ENCODE results near the gene SPINK8. TPM values are rescaled to one million over a fixed set of nuclear protein-coding genes. Genes with fewer than 3 reads are reported as not detected.
"Not testable (repeated sequence)": the region's sequence is repeated elsewhere in the genome, so short reads cannot be mapped to it uniquely, and the experiment has no call there.

Gene SPINK8
- total RNA-seq, 6 donors from 2014 or later = not detected

GRCh38 chr3:48274452-48274851, 59.0 kb downstream of the SPINK8 start:
- peaks cover 0 to 4% (median 0%) of the 10 kb centered on the region in 4 donors for H3K4me1 ChIP-seq
- H3K4me3 ChIP-seq = no peak overlapping the region
- 95 to 97% methylated on average over 10 of the region's 10 CpGs for WGBS, 2 donors
- DNase-seq (peak in 1 of 2 donors; percentile 30), ATAC-seq (ENCODE audit: low FRiP score in 2 of 2) (no peak)
- no peaks in the 10 kb centered on the region for H3K9me3 ChIP-seq
- H3K27me3 ChIP-seq = no peaks in the 10 kb centered on the region
- no peak overlapping the region for H3K27ac ChIP-seq
- H3K36me3 ChIP-seq = peaks cover 0 to 5% (median 1%) of the 10 kb centered on the region in 4 donors
- no peak for TF ChIP-seq CTCF (IDR thresholded peaks at IDR 0.05)
- TF ChIP-seq EP300 (IDR thresholded peaks at IDR 0.05) = no peak
- TF ChIP-seq POLR2AphosphoS5 (IDR thresholded peaks at IDR 0.05) = no peak
- no peak for TF ChIP-seq POLR2A (IDR thresholded peaks at IDR 0.05)

GRCh38 chr3:48273594-48274211, 59.8 kb downstream of the SPINK8 start:
- WGBS, 2 donors = 7 to 15% methylated on average over 7 to 9 of the region's 9 CpGs
- Histone ChIP-seq H3K27me3 (no peaks in the 10 kb centered on the region), H3K9me3 (no peaks in the 10 kb centered on the region), H3K4me3 (no peak overlapping the region), H3K27ac (no peak overlapping the region), H3K4me1 (peaks cover 0 to 4% (median under 1%) of the 10 kb centered on the region in 4 donors), H3K36me3 (peaks cover 0 to 12% (median 5%) of the 10 kb centered on the region in 4 donors)
- DNase-seq (peak in 1 of 2 donors; percentile 55), ATAC-seq (ENCODE audit: low FRiP score in 2 of 2) (peak; percentile 74 to 77)
- TF ChIP-seq CTCF (IDR thresholded peaks at IDR 0.05) = peak; percentile 65 to 84 (median 76)
- TF ChIP-seq POLR2AphosphoS5 (IDR thresholded peaks at IDR 0.05) = no peak

- H3K4me3 ChIP-seq = no peak overlapping the region
- DNase-seq (peak in 1 of 2 donors; percentile 80), ATAC-seq (ENCODE audit: low FRiP score in 2 of 2) (no peak)
- 96% methylated on average over 9 to 30 of the region's 38 CpGs for WGBS, 2 donors
- no peak overlapping the region for H3K27ac ChIP-seq
- H3K4me1 ChIP-seq = peaks cover 3 to 14% (median 12%) of the 10 kb centered on the region in 4 donors
- no peaks in the 10 kb centered on the region for H3K9me3 ChIP-seq
- H3K27me3 ChIP-seq = no peaks in the 10 kb centered on the region
- peaks cover 0 to 21% (median 9%) of the 10 kb centered on the region in 4 donors for H3K36me3 ChIP-seq
- no peak for TF ChIP-seq EP300 (IDR thresholded peaks at IDR 0.05)
- no peak for TF ChIP-seq POLR2A (IDR thresholded peaks at IDR 0.05)
- no peak for TF ChIP-seq CTCF (IDR thresholded peaks at IDR 0.05)
These were observed 61.5 kb downstream of the SPINK8 start for GRCh38 chr3:48271763-48272498.

- ATAC-seq (ENCODE audit: low FRiP score in 2 of 2); H3K27ac ChIP-seq; DNase-seq; H3K9me3 ChIP-seq; H3K4me3 ChIP-seq; H3K27me3 ChIP-seq: not testable (repeated sequence)
- peaks cover 3 to 16% (median 12%) of the 10 kb centered on the region in 4 donors for H3K4me1 ChIP-seq
- H3K36me3 ChIP-seq = peaks cover 0 to 29% (median 12%) of the 10 kb centered on the region in 4 donors
- 89 to 96% methylated on average over 10 of the region's 10 CpGs for WGBS, 2 donors
These were observed 62.2 kb downstream of the SPINK8 start for GRCh38 chr3:48271223-48271622.

GRCh38 chr3:48270306-48270705, 63.2 kb downstream of the SPINK8 start:
- Histone ChIP-seq H3K27me3 (no peaks in the 10 kb centered on the region), H3K4me3 (no peak overlapping the region), H3K9me3 (no peaks in the 10 kb centered on the region), H3K27ac (no peak overlapping the region), H3K4me1 (peaks cover 3 to 16% (median 12%) of the 10 kb centered on the region in 4 donors), H3K36me3 (peaks cover 0 to 38% (median 14%) of the 10 kb centered on the region in 4 donors)
- DNase-seq (no peak), ATAC-seq (ENCODE audit: low FRiP score in 2 of 2) (no peak)
- no peak for TF ChIP-seq POLR2A (IDR thresholded peaks at IDR 0.05)
- TF ChIP-seq CTCF (IDR thresholded peaks at IDR 0.05) = no peak
- 88 to 92% methylated on average over 2 of the region's 2 CpGs for WGBS, 2 donors

Data from upper lobe of left lung (tissue), 6 donors.